Keratinocyte (primary cell): Measurements from ENCODE around the gene PODN. TPM values are rescaled to one million over a fixed set of nuclear protein-coding genes. Genes with fewer than 3 reads are reported as not detected.

ENCODE experiments used
- DNase-seq: peaks from one replicate; pipeline ENCODE4 v3.0.0-alpha.2; 2011; ENCODE audit warnings: low read depth, missing footprints, low spot score
- FAIRE-seq: peaks from 2 replicates; lab custom pipeline; 2011; peaks lifted over from hg19 to GRCh38; lab: Jason Lieb, UNC
- H2AFZ ChIP-seq: 2 replicates; pipeline ENCODE4 v1.6.0; 2012; ENCODE audit warnings: low read length, control low read depth, inconsistent platforms; ENCODE audit not compliant: control insufficient read depth
- H3K27ac ChIP-seq: 2 replicates; pipeline ENCODE4 v1.5.1; 2011; ENCODE audit warnings: low read length; ENCODE audit not compliant: control insufficient read depth, insufficient read depth
- H3K27me3 ChIP-seq: 3 replicates; pipeline ENCODE4 v1.6.0; 2011; ENCODE audit warnings: low read length; ENCODE audit not compliant: control insufficient read depth, insufficient read depth; ENCODE audit errors: extremely low read depth
- H3K36me3 ChIP-seq, 2 experiments: 2 replicates in 1 of 2; 3 replicates in 1 of 2; pipeline ENCODE4 v1.5.1; 2011; ENCODE audit warnings: low read length in 2 of 2, mild to moderate bottlenecking in 1 of 2; ENCODE audit not compliant: control insufficient read depth in 2 of 2, insufficient read depth in 2 of 2; ENCODE audit errors: extremely low read depth in 1 of 2
- H3K4me1 ChIP-seq: 3 replicates; pipeline ENCODE4 v1.5.1; 2011; ENCODE audit warnings: low read length; ENCODE audit not compliant: control insufficient read depth, insufficient read depth; ENCODE audit errors: extremely low read depth
- H3K4me2 ChIP-seq: 3 replicates; pipeline ENCODE4 v1.6.0; 2011; ENCODE audit warnings: low read depth, low read length; ENCODE audit not compliant: control insufficient read depth, insufficient read depth; ENCODE audit errors: extremely low read depth
- H3K4me3 ChIP-seq, 3 experiments: fragments of 200-600 bp in 1 of 3; sonication (generic) in 1 of 3; 2 replicates in 2 of 3; 3 replicates in 1 of 3; pipeline ENCODE4 v1.5.1; 2011 to 2016; ENCODE audit warnings: low read length in 3 of 3, mild to moderate bottlenecking in 3 of 3, control low read depth in 2 of 3, inconsistent platforms in 1 of 3, low read depth in 1 of 3, mixed read lengths in 1 of 3, mixed run types in 1 of 3, moderate library complexity in 1 of 3; ENCODE audit not compliant: control insufficient read depth in 2 of 3, insufficient read depth in 2 of 3; ENCODE audit errors: extremely low read depth in 1 of 3
- H3K79me2 ChIP-seq: 2 replicates; pipeline ENCODE4 v1.6.0; 2012; ENCODE audit warnings: low read length; ENCODE audit not compliant: control insufficient read depth, insufficient read depth
- H3K9ac ChIP-seq: 3 replicates; pipeline ENCODE4 v1.6.0; 2011; ENCODE audit warnings: low read length; ENCODE audit not compliant: control insufficient read depth, insufficient read depth; ENCODE audit errors: extremely low read depth
- H3K9me1 ChIP-seq: 3 replicates; pipeline ENCODE4 v1.6.0; 2011; ENCODE audit warnings: low read length; ENCODE audit not compliant: control insufficient read depth, insufficient read depth; ENCODE audit errors: extremely low read depth
- H3K9me3 ChIP-seq: 2 replicates; pipeline ENCODE4 v1.5.1; 2012; ENCODE audit warnings: low read depth, low read length; ENCODE audit not compliant: control insufficient read depth
- H4K20me1 ChIP-seq: 3 replicates; pipeline ENCODE4 v1.6.0; 2011; ENCODE audit warnings: low read length; ENCODE audit not compliant: control insufficient read depth, insufficient read depth; ENCODE audit errors: extremely low read depth
- CTCF ChIP-seq, 3 experiments: IDR thresholded peaks in 1 of 3; conservative IDR thresholded peaks in 1 of 3; optimal IDR thresholded peaks in 1 of 3; 2 replicates in 2 of 3; 3 replicates in 1 of 3; pipeline versions ENCODE3 to v1.5.1; 2011; ENCODE audit warnings: low read length in 3 of 3, mild to moderate bottlenecking in 3 of 3, moderate library complexity in 2 of 3, control low read depth in 1 of 3, inconsistent platforms in 1 of 3; ENCODE audit not compliant: insufficient read depth in 2 of 3; ENCODE audit errors: extremely low read depth in 1 of 3
- EZH2 ChIP-seq: IDR thresholded peaks from one replicate; pipeline ENCODE4 v1.6.1; 2012; ENCODE audit warnings: inconsistent platforms, mild to moderate bottlenecking, low read length, moderate library complexity
- dilution Hi-C: fragments of 300-500 bp; cut with MboI; formaldehyde crosslinking; loops from one replicate; pipeline ENCODE4 v1.7.0; 2020; ENCODE audit warnings: low sequenced_read_pairs; ENCODE audit not compliant: extremely low pct_ligation_motif_present
- polyA plus RNA-seq, 5 experiments: library from polyadenylated mRNA; depleted of rRNA in 3 of 5; stranded (reverse) in 3 of 5; stranded (forward) in 1 of 5; unstranded in 1 of 5; fragments of >200 nt; gene quantifications; 1 replicate in 1 of 5; 2 replicates in 3 of 5; 3 replicates in 1 of 5; pipeline versions ENCODE4 v1.2.1 to v1.2.3, GENCODE V29; 2011 to 2012; ENCODE audit warnings: missing spikeins in 2 of 5, low read depth in 1 of 5, low replicate concordance in 1 of 5

The PODN gene
- polyA plus RNA-seq, 1 donor (not counting 4 experiments of a cell fraction or from before 2014, with no cell fraction given): not detected

DNA sequence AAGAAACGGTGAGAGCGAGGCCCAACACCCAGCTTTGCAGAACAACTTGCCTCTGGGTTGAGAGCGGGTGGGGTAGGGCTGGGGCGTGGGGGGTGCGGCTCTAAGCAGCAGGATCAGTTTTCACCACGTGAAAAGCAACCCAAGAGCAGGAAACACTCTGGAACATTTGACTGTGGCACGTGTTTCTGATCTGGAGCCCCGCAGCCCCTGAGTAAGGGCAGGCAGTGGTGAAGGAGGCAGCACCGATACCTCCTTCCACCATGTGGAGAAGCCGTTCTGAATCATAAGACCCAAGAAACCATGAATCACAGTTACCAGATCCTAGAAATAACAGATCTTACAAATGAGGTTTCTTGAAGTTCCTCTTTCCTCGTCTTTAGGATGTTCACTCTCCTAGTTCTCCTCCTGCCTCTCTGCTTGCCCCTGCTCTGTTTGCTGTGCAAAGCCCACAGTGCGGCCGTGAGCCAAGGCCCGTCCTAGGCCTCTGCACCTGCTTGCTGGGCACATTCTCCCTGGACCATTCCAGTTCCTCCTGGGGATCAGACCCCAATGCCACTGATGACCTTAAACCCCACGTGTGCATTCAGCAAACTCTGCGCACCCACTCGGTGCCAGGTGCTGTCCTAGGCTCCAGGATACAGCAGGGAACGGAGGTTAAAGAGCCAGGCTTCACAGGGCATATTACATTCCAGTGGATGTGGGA lies 48.5 kb downstream of the PODN start:
- dilution Hi-C loops: no loop called here
- Histone ChIP-seq H3K4me1 (peaks cover 7% of the 10 kb centered on the region), H2AFZ (no peak overlapping the region), H3K36me3 (no peaks in the 10 kb centered on the region), H3K4me3 (no peak overlapping the region), H3K79me2 (no peaks in the 10 kb centered on the region), H4K20me1 (no peaks in the 10 kb centered on the region), H3K27me3 (peaks cover 14% of the 10 kb centered on the region), H3K27ac (no peak overlapping the region), H3K9me3 (peaks cover 2% of the 10 kb centered on the region), H3K9ac (no peak overlapping the region), H3K9me1 (no peaks in the 10 kb centered on the region), H3K4me2 (no peak overlapping the region)
- TF ChIP-seq CTCF (optimal IDR thresholded peaks at IDR 0.05 in 1 of 3, IDR thresholded peaks at IDR 0.05 in 1 of 3, conservative IDR thresholded peaks at IDR 0.05 in 1 of 3; ENCODE audit: extremely low read depth in 1 of 3, insufficient read depth in 2 of 3, low read length in 3 of 3) (no peak), EZH2 (no peak)
- DNase-seq: no peak
- no peak for FAIRE-seq

DNA sequence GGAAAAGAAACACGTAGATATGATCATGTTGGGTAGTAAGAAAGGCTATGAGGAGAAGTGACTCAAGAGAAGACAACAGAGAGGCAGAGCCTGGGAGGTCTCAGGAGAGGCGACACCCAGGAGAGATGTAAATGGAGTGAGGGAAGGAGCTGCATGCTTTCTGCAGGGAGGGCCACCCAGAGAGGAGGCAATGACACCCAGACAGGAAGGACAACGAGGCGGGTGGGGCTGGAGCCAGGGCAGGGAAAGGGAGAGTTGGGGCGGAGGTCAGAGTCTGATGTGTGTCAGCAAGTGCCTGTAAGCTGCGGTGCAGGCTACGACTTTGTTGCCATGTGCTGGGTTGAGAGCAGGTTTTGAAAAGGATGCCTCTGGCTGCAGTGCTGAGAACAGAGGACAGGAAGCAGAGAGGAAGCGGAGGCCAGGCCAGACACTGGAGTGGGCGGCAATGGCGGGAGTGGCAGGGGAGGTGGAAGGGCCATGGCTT lies 49.1 kb downstream of the PODN start:
- H3K4me3 ChIP-seq: no peak overlapping the region
- no peak overlapping the region for H3K4me2 ChIP-seq
- no peak for DNase-seq
- H2AFZ ChIP-seq: no peak overlapping the region
- no peak overlapping the region for H3K27ac ChIP-seq
- no peak overlapping the region for H3K9ac ChIP-seq
- no peak for FAIRE-seq
- H3K36me3 ChIP-seq: no peaks in the 10 kb centered on the region
- TF ChIP-seq EZH2 (no peak), CTCF (optimal IDR thresholded peaks at IDR 0.05 in 1 of 3, IDR thresholded peaks at IDR 0.05 in 1 of 3, conservative IDR thresholded peaks at IDR 0.05 in 1 of 3; ENCODE audit: extremely low read depth in 1 of 3, insufficient read depth in 2 of 3, low read length in 3 of 3) (no peak)
- peaks cover 7% of the 10 kb centered on the region for H3K4me1 ChIP-seq
- no peaks in the 10 kb centered on the region for H3K79me2 ChIP-seq
- no peaks in the 10 kb centered on the region for H4K20me1 ChIP-seq
- peaks cover 2% of the 10 kb centered on the region for H3K9me3 ChIP-seq
- peaks cover 14% of the 10 kb centered on the region for H3K27me3 ChIP-seq
- H3K9me1 ChIP-seq: no peaks in the 10 kb centered on the region
- dilution Hi-C loops: no loop called here
